Activated naive CD4-positive, alpha-beta T cell treated with anti-CD3 and anti-CD28 coated beads, Interleukin-2, amount 50 U/mL, for 16 hours (primary cell): Measurements from ENCODE around the gene CIAO3.

Experiments
- DNase-seq: peaks from one replicate; pipeline ENCODE4 v3.0.0-alpha.2; 2020

CIAO3 gene

GRCh38 chr16:734208-734980 is 6.4 kb downstream of the CIAO3 start:
- no peak for DNase-seq

- peak; percentile 57 for DNase-seq
Measured at GRCh38 chr16:733382-734207, 7.2 kb downstream of the CIAO3 start.

- no peak for DNase-seq
Measured at GRCh38 chr16:732936-733335, 7.9 kb downstream of the CIAO3 start.

- DNase-seq, result no peak
Measured at GRCh38 chr16:732332-732731, 8.5 kb downstream of the CIAO3 start.

- DNase-seq, result no peak
Measured at GRCh38 chr16:730666-731509, 9.9 kb downstream of the CIAO3 start.

- no peak for DNase-seq
Measured at GRCh38 chr16:729768-730665, 10.8 kb downstream of the CIAO3 start.

GRCh38 chr16:728890-729744 is 11.7 kb downstream of the CIAO3 start:
- DNase-seq, result no peak

GRCh38 chr16:728131-728889 is 12.5 kb downstream of the CIAO3 start:
- peak; percentile 56 for DNase-seq

GRCh38 chr16:727291-727977 is 13.4 kb downstream of the CIAO3 start:
- DNase-seq, result no peak

- DNase-seq, result peak; percentile 60
Measured at GRCh38 chr16:726438-727290, 14.1 kb downstream of the CIAO3 start, which contains the start of the genes CCDC78 and HAGHL. Gene CCDC78 (minus strand): TSS chr16:726443. CDS start chr16:726367, 76 bp downstream. Gene HAGHL (plus strand): TSS chr16:727106. CDS start chr16:727510, 404 bp downstream.

- DNase-seq, result no peak
Measured at GRCh38 chr16:726188-726437, 14.7 kb downstream of the CIAO3 start.

GRCh38 chr16:725463-726187 is 15.2 kb downstream of the CIAO3 start:
- DNase-seq, result no peak

GRCh38 chr16:725041-725376 is 15.8 kb downstream of the CIAO3 start:
- no peak for DNase-seq

GRCh38 chr16:724188-725040 is 16.4 kb downstream of the CIAO3 start:
- DNase-seq, result no peak

GRCh38 chr16:723695-724094 is 17.1 kb downstream of the CIAO3 start:
- DNase-seq, result no peak

GRCh38 chr16:722835-723633 is 17.8 kb downstream of the CIAO3 start:
- DNase-seq, result no peak
